HG03342 (cell line): ENCODE data around the gene KMT5B.

Experiments
- ATAC-seq: cut with Tn5 transposase; IDR thresholded peaks from one replicate; pipeline ENCODE4 v1.9.1; 2021; ENCODE audit warnings: mild to moderate bottlenecking, moderate library complexity; ENCODE audit not compliant: unreplicated experiment

Gene KMT5B

GRCh38 chr11:68146704-68147474, 66.2 kb downstream of the KMT5B start:
- no peak for ATAC-seq

- no peak for ATAC-seq
These were observed 67.0 kb downstream of the KMT5B start for GRCh38 chr11:68146010-68146540.

- no peak for ATAC-seq
These were observed 67.8 kb downstream of the KMT5B start for GRCh38 chr11:68145120-68145866.

GRCh38 chr11:68143310-68143689, 69.8 kb downstream of the KMT5B start:
- no peak for ATAC-seq

- no peak for ATAC-seq
These were observed 70.4 kb downstream of the KMT5B start for GRCh38 chr11:68142441-68143309.

- ATAC-seq = no peak
These were observed 71.1 kb downstream of the KMT5B start for GRCh38 chr11:68142028-68142412.

GRCh38 chr11:68141246-68142027, 71.7 kb downstream of the KMT5B start:
- ATAC-seq = no peak

- no peak for ATAC-seq
These were observed 72.4 kb downstream of the KMT5B start for GRCh38 chr11:68140496-68141245.

GRCh38 chr11:68138237-68138636, 74.9 kb downstream of the KMT5B start:
- no peak for ATAC-seq

GRCh38 chr11:68137833-68138232, 75.3 kb downstream of the KMT5B start:
- no peak for ATAC-seq

- no peak for ATAC-seq
These were observed 76.2 kb downstream of the KMT5B start for GRCh38 chr11:68136866-68137265.

- no peak for ATAC-seq
These were observed 77.9 kb downstream of the KMT5B start for GRCh38 chr11:68135161-68135560.

GRCh38 chr11:68133761-68134160, 79.3 kb downstream of the KMT5B start:
- no peak for ATAC-seq

GRCh38 chr11:68130121-68130520, 83.0 kb downstream of the KMT5B start:
- ATAC-seq = no peak

GRCh38 chr11:68128682-68129327, 84.3 kb downstream of the KMT5B start:
- ATAC-seq = no peak

- no peak for ATAC-seq
These were observed 85.1 kb downstream of the KMT5B start for GRCh38 chr11:68127714-68128681.

- ATAC-seq = no peak
These were observed 87.9 kb downstream of the KMT5B start for GRCh38 chr11:68125164-68125563.

- ATAC-seq = no peak
These were observed 90.1 kb downstream of the KMT5B start for GRCh38 chr11:68122936-68123539.
